Medulla oblongata (tissue), 1 donor: Measurements from ENCODE around the gene UBR3.

Experiments used
- DNase-seq: peaks from one replicate; pipeline ENCODE4 v3.0.0-alpha.2; 2015; ENCODE audit errors: extremely low spot score

UBR3 gene

GRCh38 chr2:170002096-170002495, 174.8 kb downstream of the UBR3 start:
- DNase-seq = no peak

GRCh38 chr2:170005702-170006101, 178.4 kb downstream of the UBR3 start:
- no peak for DNase-seq

GRCh38 chr2:170006587-170007325, 179.5 kb downstream of the UBR3 start:
- no peak for DNase-seq

GRCh38 chr2:170009209-170009608, 182.0 kb downstream of the UBR3 start:
- DNase-seq = no peak

GRCh38 chr2:170012773-170013172, 185.5 kb downstream of the UBR3 start:
- DNase-seq = no peak

GRCh38 chr2:170013802-170014551, 186.7 kb downstream of the UBR3 start:
- no peak for DNase-seq

- no peak for DNase-seq
Measured at GRCh38 chr2:170014769-170015168, 187.5 kb downstream of the UBR3 start.

GRCh38 chr2:170017860-170018532, 190.7 kb downstream of the UBR3 start:
- peak; percentile 8 for DNase-seq

- no peak for DNase-seq
Measured at GRCh38 chr2:170019060-170019805, 192.0 kb downstream of the UBR3 start.

GRCh38 chr2:170020777-170021176, 193.5 kb downstream of the UBR3 start:
- no peak for DNase-seq

GRCh38 chr2:170022692-170023091, 195.4 kb downstream of the UBR3 start:
- DNase-seq = no peak

GRCh38 chr2:170024721-170025120, 197.5 kb downstream of the UBR3 start:
- no peak for DNase-seq

GRCh38 chr2:170025223-170025622, 198.0 kb downstream of the UBR3 start:
- DNase-seq = no peak

- no peak for DNase-seq
Measured at GRCh38 chr2:170026361-170026760, 199.1 kb downstream of the UBR3 start.

GRCh38 chr2:170029551-170029950, 202.3 kb downstream of the UBR3 start:
- DNase-seq = no peak

- DNase-seq = no peak
Measured at GRCh38 chr2:170030040-170030439, 202.8 kb downstream of the UBR3 start.

GRCh38 chr2:170031288-170031687, 204.0 kb downstream of the UBR3 start:
- no peak for DNase-seq

- DNase-seq = no peak
Measured at GRCh38 chr2:170034596-170034995, 207.3 kb downstream of the UBR3 start.

- DNase-seq = no peak
Measured at GRCh38 chr2:170038734-170039133, 211.5 kb downstream of the UBR3 start.

GRCh38 chr2:170039401-170040172, 212.3 kb downstream of the UBR3 start:
- DNase-seq = no peak
